Measurements from ENCODE around the gene RNF44.

RNF44 gene

DNA sequence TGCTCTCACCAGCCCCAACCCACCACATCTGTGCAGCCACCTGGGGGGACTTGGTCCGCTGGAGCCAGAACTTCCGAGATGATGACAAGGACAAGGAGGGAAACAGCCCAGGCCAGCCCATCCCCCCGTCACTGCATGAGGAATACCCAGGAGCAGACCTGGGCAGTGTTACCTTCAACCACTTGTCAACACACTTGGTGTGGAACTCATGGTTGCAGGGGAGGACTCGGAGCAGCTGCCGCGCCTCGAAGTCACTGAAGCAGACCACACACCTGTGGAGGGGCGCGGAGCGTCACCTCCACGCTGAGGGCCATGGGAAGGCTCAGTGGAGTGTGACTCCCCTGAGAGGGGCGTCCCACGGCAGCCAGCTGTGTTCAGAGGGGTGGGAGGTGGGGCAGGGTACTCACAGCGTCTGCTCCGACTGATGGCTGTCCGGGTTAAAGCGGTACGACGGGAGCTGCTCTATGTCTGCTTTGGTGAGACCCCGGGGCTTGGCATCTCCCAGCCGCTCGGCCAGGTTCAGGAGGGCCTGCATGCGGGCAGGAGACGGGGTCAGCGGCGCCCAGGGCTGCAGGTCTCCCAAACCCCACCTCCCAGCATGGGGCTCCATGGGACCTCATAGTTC lies 8.0 kb downstream of the RNF44 start:
- peak overlapping the region; percentile 55 for H3K27ac ChIP-seq (replicated peaks)
- no peak for TF ChIP-seq CTCF (IDR thresholded peaks at IDR 0.05; ENCODE audit: insufficient read depth, low read length)
- no peak for TF ChIP-seq POLR2AphosphoS5 (IDR thresholded peaks at IDR 0.05; ENCODE audit: low read depth)
- no peak for TF ChIP-seq SPI1 (IDR thresholded peaks at IDR 0.05; ENCODE audit: borderline replicate concordance, low read depth)
- no peak for TF ChIP-seq REST (IDR thresholded peaks at IDR 0.05; ENCODE audit: insufficient replicate concordance, low read depth)
- TF ChIP-seq GABPA (IDR thresholded peaks at IDR 0.05; ENCODE audit: low read depth), result no peak
- no peak for DNase-seq (ENCODE audit: low read depth in 1 of 2, low spot score in 1 of 2)
- H3K27me3 ChIP-seq (ENCODE audit: insufficient read depth, poor library complexity, severe bottlenecking), result no peaks in the 10 kb centered on the region
- H3K4me3 ChIP-seq (replicated peaks; ENCODE audit: insufficient read depth, low read length), result no peak overlapping the region

GRCh38 chr5:176528761-176529115 lies 8.5 kb downstream of the RNF44 start:
- Histone ChIP-seq H3K27ac (replicated peaks) (no peak overlapping the region; the same call in 1 of the 2 replicates), H3K27me3 (ENCODE audit: insufficient read depth, poor library complexity, severe bottlenecking) (no peaks in the 10 kb centered on the region), H3K4me3 (replicated peaks; ENCODE audit: insufficient read depth, low read length) (no peak overlapping the region)
- TF ChIP-seq POLR2AphosphoS5 (IDR thresholded peaks at IDR 0.05; ENCODE audit: low read depth), result no peak; the same call in 1 of the 2 replicates
- TF ChIP-seq CTCF (IDR thresholded peaks at IDR 0.05; ENCODE audit: insufficient read depth, low read length), result no peak
- no peak for TF ChIP-seq REST (IDR thresholded peaks at IDR 0.05; ENCODE audit: insufficient replicate concordance, low read depth)
- TF ChIP-seq SPI1 (IDR thresholded peaks at IDR 0.05; ENCODE audit: borderline replicate concordance, low read depth), result no peak
- TF ChIP-seq GABPA (IDR thresholded peaks at IDR 0.05; ENCODE audit: low read depth), result no peak
- no peak for DNase-seq (ENCODE audit: low read depth in 1 of 2, low spot score in 1 of 2)

GRCh38 chr5:176528301-176528700 lies 8.9 kb downstream of the RNF44 start:
- H3K27me3 ChIP-seq (ENCODE audit: insufficient read depth, poor library complexity, severe bottlenecking), result no peaks in the 10 kb centered on the region
- H3K27ac ChIP-seq (replicated peaks), result no peak overlapping the region
- no peak overlapping the region for H3K4me3 ChIP-seq (replicated peaks; ENCODE audit: insufficient read depth, low read length)
- TF ChIP-seq REST (IDR thresholded peaks at IDR 0.05; ENCODE audit: insufficient replicate concordance, low read depth) (no peak), POLR2AphosphoS5 (IDR thresholded peaks at IDR 0.05; ENCODE audit: low read depth) (no peak), SPI1 (IDR thresholded peaks at IDR 0.05; ENCODE audit: borderline replicate concordance, low read depth) (no peak), GABPA (IDR thresholded peaks at IDR 0.05; ENCODE audit: low read depth) (no peak)
- DNase-seq (ENCODE audit: low read depth in 1 of 2, low spot score in 1 of 2), result no peak
